Central memory CD8-positive, alpha-beta T cell (primary cell): ENCODE results near the gene FARSB.

Experiments
- ATAC-seq: fragments of 150-1000 bp; cut with Tn5 transposase; replicated peaks from 2 replicates; pipeline ENCODE4 v1.10.0; 2022; ENCODE audit warnings: mild to moderate bottlenecking, moderate FRiP score, moderate number of reproducible peaks; ENCODE audit not compliant: poor library complexity, severe bottlenecking; ENCODE audit errors: extremely low read depth
- DNase-seq, 2 donors: peaks; one replicate each; pipeline ENCODE4 v3.0.0; 2021; ENCODE audit warnings: low spot score in 2 of 2
- H3K27ac Mint-ChIP-seq: one replicate; pipeline ENCODE4 v1.8.0; 2022; ENCODE audit warnings: low read depth, mild to moderate bottlenecking, moderate library complexity, mixed read lengths
- H3K27me3 Mint-ChIP-seq: one replicate; pipeline ENCODE4 v1.8.0; 2022; ENCODE audit warnings: mixed read lengths
- H3K36me3 Mint-ChIP-seq: one replicate; pipeline ENCODE4 v1.8.0; 2022; ENCODE audit warnings: mild to moderate bottlenecking, moderate library complexity, mixed read lengths; ENCODE audit not compliant: insufficient read depth
- H3K4me1 Mint-ChIP-seq: one replicate; pipeline ENCODE4 v1.8.0; 2022; ENCODE audit warnings: mixed read lengths
- H3K4me3 Mint-ChIP-seq: one replicate; pipeline ENCODE4 v1.8.0; 2022; ENCODE audit warnings: mild to moderate bottlenecking, moderate library complexity, mixed read lengths
- H3K9me3 Mint-ChIP-seq: one replicate; pipeline ENCODE4 v1.8.0; 2022; ENCODE audit warnings: mixed read lengths

FARSB gene

GRCh38 chr2:222523783-222524544, 131.9 kb downstream of the FARSB start:
- DNase-seq = no peak
- Mint-ChIP-seq H3K36me3 (peaks cover 2% of the 10 kb centered on the region), H3K9me3 (no peaks in the 10 kb centered on the region), H3K4me3 (no peak overlapping the region), H3K27me3 (no peaks in the 10 kb centered on the region), H3K4me1 (no peaks in the 10 kb centered on the region), H3K27ac (no peak overlapping the region)
- no peak for ATAC-seq

DNA sequence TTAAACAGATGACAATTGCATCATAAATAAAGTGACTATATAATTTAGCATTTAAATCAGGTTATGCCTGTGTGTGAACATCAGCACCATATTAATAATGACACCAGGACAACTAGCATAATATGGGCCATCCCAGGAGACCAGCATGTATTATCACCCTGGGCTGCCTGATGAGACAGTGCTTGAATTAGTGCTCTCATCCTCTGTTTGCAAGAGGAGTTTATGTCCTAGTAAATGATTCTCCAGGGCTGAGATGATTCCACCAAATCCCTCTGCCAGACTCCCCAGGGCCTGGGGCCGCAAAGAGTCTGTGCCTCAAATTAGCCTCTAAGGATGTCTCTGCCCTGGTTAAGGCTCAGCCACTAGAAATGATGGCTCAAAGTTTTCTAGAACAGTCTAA, 133.8 kb downstream of the FARSB start:
- H3K27me3 Mint-ChIP-seq = no peaks in the 10 kb centered on the region
- ATAC-seq = no peak
- no peaks in the 10 kb centered on the region for H3K9me3 Mint-ChIP-seq
- H3K27ac Mint-ChIP-seq = no peak overlapping the region
- H3K36me3 Mint-ChIP-seq = peaks cover 2% of the 10 kb centered on the region
- no peak overlapping the region for H3K4me3 Mint-ChIP-seq
- no peak for DNase-seq
- H3K4me1 Mint-ChIP-seq = no peaks in the 10 kb centered on the region

GRCh38 chr2:222521099-222521498, 134.8 kb downstream of the FARSB start:
- Mint-ChIP-seq H3K36me3 (peaks cover 2% of the 10 kb centered on the region), H3K27me3 (no peaks in the 10 kb centered on the region)

More at GRCh38 chr2:222521099-222521498, 134.8 kb downstream of the FARSB start:
- Mint-ChIP-seq H3K4me3 (no peak overlapping the region), H3K9me3 (no peaks in the 10 kb centered on the region), H3K27ac (no peak overlapping the region), H3K4me1 (no peaks in the 10 kb centered on the region)
- ATAC-seq = no peak
- DNase-seq = no peak
